ENCODE measurements around the gene PDE4C. TPM values are rescaled to one million over a fixed set of nuclear protein-coding genes. Genes with fewer than 3 reads are reported as not detected.

Gene PDE4C
- total and polyA plus RNA-seq, 8 donors = 0.12 to 1.3 (median 0.37) TPM; not detected in 1

DNA sequence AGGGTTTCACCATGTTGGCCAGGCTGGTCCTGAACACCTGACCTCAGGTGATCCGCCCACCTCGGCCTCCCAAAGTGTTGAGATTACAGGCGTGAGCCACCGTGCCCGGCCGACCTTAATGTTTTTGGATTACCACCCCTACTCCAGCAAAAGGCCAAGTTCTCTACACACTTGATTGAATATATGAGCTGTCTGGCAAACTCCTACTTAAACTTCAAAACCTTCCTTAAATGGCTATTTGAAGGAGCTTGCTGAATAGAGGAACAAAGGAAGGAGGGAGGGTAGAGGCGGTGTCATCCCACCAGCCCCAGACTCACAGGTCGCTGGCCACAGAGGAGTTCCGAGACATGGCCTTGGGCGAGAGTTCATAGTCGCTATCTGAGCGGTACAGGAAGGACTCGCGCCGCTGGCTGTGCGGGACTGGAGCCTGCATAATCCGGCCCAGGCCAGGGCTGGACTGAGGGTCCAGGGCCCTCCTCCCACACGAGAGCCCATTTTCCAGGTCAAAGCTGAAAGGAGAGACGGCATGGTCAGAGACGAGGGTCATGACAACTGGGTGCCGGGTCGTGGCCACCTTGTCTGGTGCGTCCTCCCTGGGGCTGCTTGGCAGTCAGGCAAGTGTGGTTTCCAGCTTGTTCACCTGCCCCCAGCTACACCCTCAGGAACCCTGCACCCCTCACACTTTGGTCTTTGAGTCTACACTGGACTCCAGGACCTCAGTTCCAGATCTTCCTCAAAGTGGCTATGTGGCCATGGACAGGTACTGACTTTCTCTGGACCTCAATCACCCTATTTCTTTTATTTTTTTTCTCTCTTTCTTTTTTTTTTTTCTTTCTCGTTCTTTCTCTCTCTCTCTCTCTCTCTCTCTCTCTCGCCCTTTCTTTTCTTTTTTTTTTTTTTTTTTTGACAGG, 4.2 kb downstream of the PDE4C start:
- TF ChIP-seq, protein P1, sequence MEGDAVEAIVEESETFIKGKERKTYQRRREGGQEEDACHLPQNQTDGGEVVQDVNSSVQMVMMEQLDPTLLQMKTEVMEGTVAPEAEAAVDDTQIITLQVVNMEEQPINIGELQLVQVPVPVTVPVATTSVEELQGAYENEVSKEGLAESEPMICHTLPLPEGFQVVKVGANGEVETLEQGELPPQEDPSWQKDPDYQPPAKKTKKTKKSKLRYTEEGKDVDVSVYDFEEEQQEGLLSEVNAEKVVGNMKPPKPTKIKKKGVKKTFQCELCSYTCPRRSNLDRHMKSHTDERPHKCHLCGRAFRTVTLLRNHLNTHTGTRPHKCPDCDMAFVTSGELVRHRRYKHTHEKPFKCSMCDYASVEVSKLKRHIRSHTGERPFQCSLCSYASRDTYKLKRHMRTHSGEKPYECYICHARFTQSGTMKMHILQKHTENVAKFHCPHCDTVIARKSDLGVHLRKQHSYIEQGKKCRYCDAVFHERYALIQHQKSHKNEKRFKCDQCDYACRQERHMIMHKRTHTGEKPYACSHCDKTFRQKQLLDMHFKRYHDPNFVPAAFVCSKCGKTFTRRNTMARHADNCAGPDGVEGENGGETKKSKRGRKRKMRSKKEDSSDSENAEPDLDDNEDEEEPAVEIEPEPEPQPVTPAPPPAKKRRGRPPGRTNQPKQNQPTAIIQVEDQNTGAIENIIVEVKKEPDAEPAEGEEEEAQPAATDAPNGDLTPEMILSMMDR (IDR thresholded peaks at IDR 0.05) = no peak
- Histone ChIP-seq H3K27me3 (no peaks in the 10 kb centered on the region), H3K27ac (no peak overlapping the region), H3K36me3 (no peaks in the 10 kb centered on the region), H3K4me3 (no peak overlapping the region), H3K4me1 (peaks cover 0 to 4% (median 4%) of the 10 kb centered on the region in 3 donors), H3K9me3 (no peaks in the 10 kb centered on the region)
- 72 to 82% methylated on average over 23 to 25 of the region's 25 CpGs for WGBS, 2 donors
- intact Hi-C loops (cut with DNase I) = no loop called here
- DNase-seq = no peak
- no peak for ATAC-seq
- no peak for FAIRE-seq

DNA sequence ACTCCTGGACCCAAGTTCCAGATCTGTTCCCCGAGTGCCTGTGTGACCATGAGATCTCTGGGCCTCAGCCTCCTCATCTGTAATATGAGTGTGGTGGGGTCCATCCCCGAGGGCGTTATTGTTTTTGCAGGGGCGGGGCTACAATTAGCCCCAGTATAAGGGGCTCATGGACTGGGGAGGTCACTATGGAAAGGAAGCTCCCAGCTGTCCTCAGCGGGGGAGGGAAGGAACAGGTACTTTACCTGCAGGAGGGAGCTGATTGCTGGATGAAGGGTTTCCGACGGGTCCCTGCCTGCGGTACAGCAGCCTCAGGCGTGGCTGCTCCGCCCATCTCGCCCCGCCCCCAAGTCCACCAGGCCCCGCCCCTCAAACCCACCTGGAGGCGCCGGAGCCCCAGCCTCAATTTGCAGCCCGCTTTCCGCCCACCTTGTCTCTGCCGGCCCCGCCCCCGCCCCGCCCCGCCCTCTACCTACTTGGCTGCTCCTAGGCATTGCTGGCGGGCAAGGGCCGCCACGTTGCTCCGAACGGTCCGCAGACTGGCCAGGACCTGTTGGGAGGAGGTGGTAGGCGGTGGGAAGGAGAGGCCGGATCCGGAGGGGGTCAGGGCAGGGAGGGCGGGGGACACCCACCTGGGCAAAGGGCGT, 5.5 kb downstream of the PDE4C start:
- peak in 2 of 6 donors; percentile 37 to 74 for DNase-seq
- Histone ChIP-seq H3K4me3 (peak overlapping the region in 1 of 4 donors; percentile 17), H3K4me1 (peaks cover 0 to 4% (median 4%) of the 10 kb centered on the region in 3 donors), H3K27ac (no peak overlapping the region), H3K9me3 (no peaks in the 10 kb centered on the region), H3K36me3 (no peaks in the 10 kb centered on the region), H3K27me3 (no peaks in the 10 kb centered on the region)
- ATAC-seq = no peak
- WGBS, 2 donors = 3 to 4% methylated on average over 22 to 32 of the region's 33 CpGs
- TF ChIP-seq, protein P1 (IDR thresholded peaks at IDR 0.05) = no peak
- no peak for FAIRE-seq
- intact Hi-C loops (cut with DNase I) = no loop called here

DNA sequence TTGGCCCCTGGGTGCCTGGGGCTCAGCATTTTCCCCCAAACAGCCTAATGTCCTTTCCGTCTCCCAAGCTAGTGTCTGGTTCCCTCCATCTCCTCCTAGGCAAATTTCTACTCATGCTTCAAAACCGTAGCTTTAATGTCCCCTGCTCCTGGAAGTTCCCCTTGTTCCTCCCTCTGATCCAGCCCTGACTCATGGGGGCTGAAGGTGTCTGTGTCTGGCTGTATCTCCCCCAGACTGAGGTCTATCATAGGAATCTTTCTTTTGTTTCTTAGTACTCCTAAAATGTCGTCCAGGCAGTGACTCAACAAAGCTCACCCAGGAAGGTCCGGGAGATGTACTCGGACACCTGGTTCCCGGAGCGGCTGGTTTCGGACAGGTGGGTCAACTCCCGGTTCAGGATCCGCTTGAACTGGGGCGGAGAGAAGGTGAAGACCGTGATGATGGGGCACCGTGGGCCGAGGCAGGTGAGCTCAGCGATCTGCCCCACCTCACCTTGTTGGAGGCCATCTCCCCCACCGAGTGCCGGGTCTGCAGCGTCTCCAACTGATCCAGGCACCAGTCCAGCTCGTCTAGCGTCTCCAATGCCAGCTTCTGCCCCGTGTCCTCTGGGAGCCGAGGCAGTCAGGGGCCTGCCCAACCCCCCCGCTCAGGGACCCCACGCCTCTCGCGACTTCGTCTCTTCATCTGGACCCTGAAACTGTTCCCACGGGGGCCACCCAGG, 6.2 kb downstream of the PDE4C start:
- Histone ChIP-seq H3K4me1 (peaks cover 0 to 4% (median 4%) of the 10 kb centered on the region in 3 donors), H3K36me3 (no peaks in the 10 kb centered on the region), H3K27ac (no peak overlapping the region), H3K4me3 (no peak overlapping the region), H3K27me3 (no peaks in the 10 kb centered on the region), H3K9me3 (no peaks in the 10 kb centered on the region)
- no peak for FAIRE-seq
- TF ChIP-seq, protein P1 (IDR thresholded peaks at IDR 0.05) = no peak
- DNase-seq = peak in 1 of 6 donors; percentile 64
- intact Hi-C loops (cut with DNase I) = loop anchor here in 1 of 3 donors (10.0 kb wide), 1 partner anchor 45 kb away; no protein-coding TSS in a partner anchor
- 50 to 52% methylated on average over 28 of the region's 28 CpGs for WGBS, 2 donors
- no peak for ATAC-seq

DNA sequence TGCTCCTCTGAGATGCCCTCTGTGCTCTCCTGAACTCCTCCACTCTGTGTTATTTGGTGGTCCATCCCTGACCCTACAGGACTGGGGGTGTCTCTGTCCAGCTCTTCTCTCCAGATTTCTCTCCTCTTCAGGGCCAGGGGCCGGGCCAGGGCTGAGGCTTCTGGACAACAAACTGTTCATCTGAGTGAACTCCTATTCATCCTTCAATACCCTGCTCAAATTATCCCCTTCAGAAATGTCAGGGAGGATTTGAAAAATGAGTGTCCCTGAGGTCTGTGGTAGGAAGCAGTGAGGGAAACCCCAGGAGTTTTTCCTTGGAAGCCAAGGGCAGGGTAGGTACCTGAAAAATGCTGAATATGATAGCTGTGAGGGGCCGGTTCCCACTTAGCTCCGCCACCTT, 7.6 kb downstream of the PDE4C start:
- Histone ChIP-seq H3K4me1 (no peaks in the 10 kb centered on the region), H3K27me3 (no peaks in the 10 kb centered on the region), H3K36me3 (no peaks in the 10 kb centered on the region), H3K4me3 (no peak overlapping the region), H3K9me3 (no peaks in the 10 kb centered on the region), H3K27ac (no peak overlapping the region)
- DNase-seq = no peak
- 84 to 87% methylated on average over 3 of the region's 3 CpGs for WGBS, 2 donors
- no peak for FAIRE-seq
- no peak for ATAC-seq
- TF ChIP-seq, protein P1 (IDR thresholded peaks at IDR 0.05) = no peak
- intact Hi-C loops (cut with DNase I) = loop anchor here in 1 of 3 donors (10.0 kb wide), 1 partner anchor 46 kb away; no protein-coding TSS in a partner anchor

Data from pancreas (tissue), 10 donors.